Suppressor macrophage treated with lipopolysaccharide for 1 hour (primary cell): ENCODE data around the gene CDK8.
"Not testable (repeated sequence)": the region's sequence is repeated elsewhere in the genome, so short reads cannot be mapped to it uniquely, and the experiment has no call there.

Experiments used
- DNase-seq, 3 donors: peaks; one replicate each; pipeline ENCODE4 v3.0.0-alpha.2; 2020 to 2022

Gene CDK8

DNA sequence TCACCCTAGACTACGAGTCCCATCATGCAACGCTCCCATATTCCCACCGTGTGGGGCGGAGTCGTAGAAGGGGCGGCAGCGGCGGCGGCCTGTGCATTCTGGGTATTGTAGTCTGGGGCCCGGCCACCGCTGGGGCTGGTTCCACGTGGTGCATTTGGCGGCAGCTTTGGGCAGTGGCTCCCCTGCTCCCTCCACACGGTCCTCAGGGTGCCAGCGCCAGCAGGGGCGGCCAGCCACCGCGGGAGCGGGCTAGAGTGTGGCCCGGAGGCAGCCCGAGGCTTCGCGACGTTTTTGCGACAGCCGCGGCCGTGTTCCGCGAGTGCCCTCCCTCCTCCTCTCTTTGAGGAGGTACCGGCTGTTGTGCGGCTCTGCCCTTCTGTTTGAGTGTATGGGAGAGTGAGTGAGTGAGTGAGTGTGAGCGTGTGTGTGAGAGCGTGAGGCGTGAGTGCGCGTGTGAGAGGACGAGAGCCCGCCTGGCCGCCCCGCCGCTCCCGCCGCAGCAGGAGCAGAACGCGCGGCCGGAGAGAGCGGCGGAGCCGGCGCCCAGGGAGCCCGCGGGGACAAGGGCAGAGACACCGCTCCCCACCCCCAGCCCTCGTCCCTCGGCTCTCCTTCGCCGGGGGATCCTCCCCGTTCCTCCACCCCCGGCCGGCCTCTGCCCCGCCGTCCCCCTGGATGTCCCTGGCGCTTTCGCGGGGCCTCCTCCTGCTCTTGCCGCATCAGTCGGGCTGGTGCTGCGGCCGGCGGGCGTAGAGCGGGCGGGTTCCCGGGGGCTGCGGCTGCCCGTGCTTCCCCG lies at the start of gene CDK8:
CDK8 (plus strand) TSS at position 343 of the 796 bp plus-strand sequence. CDS start 513 bp downstream, outside the sequence.
- peak; percentile 88 to 95 (median 91) for DNase-seq

DNA sequence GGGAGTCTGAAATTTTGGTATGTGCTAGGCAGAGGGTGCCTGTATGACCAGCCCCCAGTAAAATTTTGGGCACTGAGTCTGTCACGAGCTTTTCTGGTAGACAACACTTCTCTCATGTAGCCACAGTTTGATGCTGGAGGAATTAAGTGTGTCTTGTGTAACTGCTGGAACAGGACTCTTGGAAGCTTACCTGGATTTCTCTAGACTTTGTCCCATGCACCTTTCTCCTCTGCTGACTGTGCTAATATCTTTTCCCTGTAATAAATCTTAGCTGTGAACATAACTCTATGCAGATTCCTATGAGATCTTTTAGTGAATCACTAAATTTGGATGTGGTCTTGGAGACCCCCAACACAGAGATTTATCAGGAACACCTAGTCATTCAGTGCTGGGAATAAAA lies 45.6 kb upstream of the CDK8 start:
- no peak for DNase-seq

DNA sequence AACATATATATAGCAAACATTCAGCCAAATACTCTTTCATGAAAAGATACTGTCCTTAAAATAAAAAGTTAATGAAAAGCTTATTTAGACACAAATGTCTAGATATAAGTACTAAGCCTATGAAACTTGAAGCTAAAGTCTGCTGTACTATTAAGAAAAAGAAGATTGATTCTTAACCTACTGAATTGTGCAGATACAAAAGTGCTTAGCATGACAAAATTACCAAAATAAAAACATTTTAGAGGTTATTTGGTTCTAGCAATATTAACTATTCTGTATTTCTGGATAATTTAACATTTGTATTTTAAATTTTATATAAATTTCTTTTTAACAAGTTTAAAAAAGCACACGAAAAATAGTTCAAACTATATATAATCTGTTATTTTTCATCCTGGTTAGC lies 40.6 kb upstream of the CDK8 start:
- DNase-seq = no peak

DNA sequence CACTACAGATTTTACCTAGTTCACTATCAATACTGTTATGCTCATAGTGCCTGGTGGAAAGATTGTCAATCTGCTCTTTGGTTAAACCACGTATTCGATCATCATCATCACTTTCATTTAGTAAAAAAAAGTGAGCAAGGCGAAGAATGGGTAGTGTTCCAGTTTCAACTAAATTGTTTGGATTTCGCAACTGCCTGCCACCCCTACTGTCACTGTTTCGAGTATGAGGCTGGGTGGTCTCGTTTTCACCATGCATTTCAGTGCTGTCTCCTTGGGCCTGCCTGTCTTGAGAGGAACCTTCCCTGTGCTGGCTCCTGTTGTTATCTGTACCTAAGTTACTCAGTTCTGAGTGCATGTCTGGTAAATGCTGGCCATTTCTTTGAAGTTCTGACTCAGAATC lies 39.9 kb upstream of the CDK8 start:
- DNase-seq = no peak

GRCh38 chr13:26216042-26216441 lies 37.9 kb upstream of the CDK8 start:
- DNase-seq = no peak

DNA sequence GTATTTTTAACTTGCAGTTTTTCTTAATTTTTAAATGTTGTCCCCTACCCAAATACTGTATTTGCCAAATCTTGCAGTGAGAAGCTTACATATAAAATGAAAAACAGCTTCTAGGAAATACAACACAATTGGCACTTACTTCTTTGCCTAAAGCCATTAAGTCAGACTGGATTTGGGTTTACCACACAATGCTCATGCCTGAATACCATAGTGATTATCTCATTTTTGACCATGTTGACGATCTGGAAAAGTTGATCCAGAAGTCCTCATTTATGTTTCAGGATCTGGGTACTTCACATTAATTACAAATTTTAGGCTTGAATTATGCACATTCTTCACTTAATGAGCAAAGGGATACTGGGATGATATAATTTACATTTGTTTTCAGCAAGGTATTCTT lies 34.2 kb upstream of the CDK8 start:
- no peak for DNase-seq

GRCh38 chr13:26220575-26220974 lies 33.4 kb upstream of the CDK8 start:
- peak; percentile 37 to 55 (median 48) for DNase-seq

- DNase-seq = no peak
Observed at GRCh38 chr13:26221399-26221720, 32.6 kb upstream of the CDK8 start.

- peak; percentile 95 to 97 (median 97) for DNase-seq
Observed at GRCh38 chr13:26221721-26222519, 32.0 kb upstream of the CDK8 start, which contains the start of gene RNF6. RNF6 (minus strand) TSS chr13:26222314; CDS start chr13:26219649, 2,665 bp downstream.

DNA sequence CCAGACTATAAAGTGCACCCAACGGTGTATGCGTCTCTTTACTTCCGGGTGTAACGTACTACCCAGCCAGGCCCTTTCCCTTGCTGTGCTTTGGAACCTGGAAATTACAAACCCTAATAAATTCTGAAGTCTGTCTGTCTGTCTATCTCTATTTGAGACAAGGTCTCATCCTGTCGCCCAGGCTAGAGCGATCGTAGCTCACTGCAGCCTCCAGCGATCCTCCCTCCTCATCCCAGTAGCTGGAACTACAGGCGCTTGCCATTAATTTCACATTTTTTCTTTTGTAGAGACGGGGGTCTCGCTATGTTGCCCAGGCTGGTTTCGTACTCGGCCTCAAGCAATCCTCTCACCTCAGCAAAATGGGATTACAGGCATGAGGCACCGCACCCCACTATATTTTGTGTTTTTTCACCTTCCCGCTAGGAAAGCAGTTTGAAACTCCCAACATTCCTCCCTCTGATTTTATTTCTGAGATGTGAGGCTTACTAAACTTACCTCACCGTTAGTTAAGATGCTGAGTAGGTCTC lies 31.3 kb upstream of the CDK8 start:
- no peak for DNase-seq

- DNase-seq = no peak
Observed at GRCh38 chr13:26225896-26226617, 27.9 kb upstream of the CDK8 start.

DNA sequence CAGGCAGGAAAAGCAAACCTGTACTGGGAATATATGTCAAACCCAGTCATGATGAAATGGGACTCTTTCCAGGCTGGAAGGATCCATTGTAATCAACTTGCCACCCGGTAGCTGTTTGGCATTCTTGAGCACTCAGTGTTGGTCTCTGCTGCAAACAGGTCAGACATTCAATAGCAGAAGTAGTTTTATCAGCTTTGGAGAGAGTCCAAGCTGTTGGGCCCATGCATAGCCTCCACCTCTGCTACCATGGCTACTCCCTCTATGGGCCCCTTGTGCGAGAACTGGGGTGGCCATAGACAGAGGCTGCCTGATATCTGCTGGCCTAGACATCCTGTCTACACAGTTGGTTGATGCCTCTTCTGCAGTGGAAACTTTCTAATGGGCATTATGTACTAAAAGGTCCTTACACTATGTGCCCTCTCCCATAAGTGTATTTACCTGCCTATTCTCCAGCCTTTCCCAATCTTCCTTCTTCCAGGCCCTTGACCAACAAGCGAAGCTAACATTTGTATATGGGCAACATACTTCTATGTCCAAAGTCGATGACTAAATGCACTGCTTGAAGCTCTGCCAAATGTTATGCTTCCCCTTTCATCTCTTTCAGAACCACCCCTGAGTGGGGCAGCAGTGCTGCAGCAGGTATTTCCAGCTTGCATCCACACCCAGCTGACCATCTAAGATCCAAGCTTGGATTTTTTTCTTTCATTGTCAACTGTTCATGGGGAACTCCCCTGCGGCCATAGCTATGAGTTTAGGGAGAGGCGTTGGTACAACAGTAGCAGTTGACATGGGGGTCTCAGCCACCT lies 26.6 kb upstream of the CDK8 start:
- DNase-seq = no peak

- DNase-seq = no peak
Observed at GRCh38 chr13:26228096-26228495, 25.8 kb upstream of the CDK8 start.

GRCh38 chr13:26229080-26229615 lies 24.8 kb upstream of the CDK8 start:
- no peak for DNase-seq

GRCh38 chr13:26230703-26231102 lies 23.2 kb upstream of the CDK8 start:
- no peak for DNase-seq

DNA sequence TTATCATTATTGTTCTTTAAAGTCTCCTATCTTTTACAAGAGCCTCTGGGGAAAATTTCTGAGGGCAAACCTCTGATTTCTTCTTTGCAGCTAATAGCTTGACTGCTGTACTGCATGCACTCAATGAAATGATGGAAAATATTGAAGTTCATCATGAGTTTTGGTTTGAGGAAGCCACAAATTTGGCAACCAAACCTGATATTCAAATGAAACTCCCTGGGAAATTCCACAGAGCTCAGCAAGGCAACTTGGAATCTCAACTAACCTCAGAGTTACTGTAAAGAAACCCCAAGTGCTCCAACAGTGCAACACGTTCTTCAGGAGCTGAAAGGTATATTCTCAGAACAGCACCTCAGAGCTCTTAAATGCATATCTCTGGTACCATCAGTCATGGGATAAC lies 17.6 kb upstream of the CDK8 start:
- DNase-seq = peak; percentile 36 to 45 (median 38)

DNA sequence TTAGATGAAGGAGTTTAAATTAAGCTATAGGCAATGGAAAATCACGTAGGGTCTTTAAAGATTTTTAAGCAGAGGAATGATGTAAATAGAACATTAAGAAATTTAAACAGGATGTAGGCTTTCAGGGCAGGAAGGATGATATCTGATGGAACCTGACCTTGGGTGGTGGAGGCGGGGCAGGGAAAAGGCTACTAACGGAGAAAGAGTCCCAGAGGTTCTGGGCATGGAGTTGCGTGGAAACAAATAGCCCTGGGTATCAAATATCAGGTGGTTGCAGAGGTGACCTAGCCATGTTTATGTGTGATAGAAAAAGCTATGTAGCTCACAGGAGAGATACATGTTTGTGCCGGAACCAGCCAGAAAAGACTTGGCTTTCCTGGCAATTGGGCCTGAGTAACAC lies 7.8 kb upstream of the CDK8 start:
- DNase-seq = no peak

- no peak for DNase-seq
Observed at GRCh38 chr13:26247011-26247410, 6.9 kb upstream of the CDK8 start.

- no peak for DNase-seq
Observed at GRCh38 chr13:26247608-26248007, 6.3 kb upstream of the CDK8 start.

DNA sequence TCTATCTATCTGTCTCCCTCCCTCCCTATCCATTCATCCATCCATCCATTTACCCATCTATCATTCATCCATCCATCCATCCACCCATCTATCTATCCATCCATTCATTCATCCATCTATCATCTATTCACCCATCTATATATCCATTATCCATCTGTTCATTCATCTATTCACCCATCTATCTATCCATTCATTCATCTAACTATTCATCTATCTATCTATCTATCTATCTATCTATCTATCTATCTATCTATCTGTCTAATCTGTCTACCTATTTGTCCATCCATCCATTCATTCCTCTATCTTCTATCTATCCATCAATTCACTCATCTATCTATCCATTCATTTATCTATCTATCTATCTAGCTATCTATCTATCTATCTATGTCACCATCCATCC lies 4.4 kb upstream of the CDK8 start:
- no peak for DNase-seq

DNA sequence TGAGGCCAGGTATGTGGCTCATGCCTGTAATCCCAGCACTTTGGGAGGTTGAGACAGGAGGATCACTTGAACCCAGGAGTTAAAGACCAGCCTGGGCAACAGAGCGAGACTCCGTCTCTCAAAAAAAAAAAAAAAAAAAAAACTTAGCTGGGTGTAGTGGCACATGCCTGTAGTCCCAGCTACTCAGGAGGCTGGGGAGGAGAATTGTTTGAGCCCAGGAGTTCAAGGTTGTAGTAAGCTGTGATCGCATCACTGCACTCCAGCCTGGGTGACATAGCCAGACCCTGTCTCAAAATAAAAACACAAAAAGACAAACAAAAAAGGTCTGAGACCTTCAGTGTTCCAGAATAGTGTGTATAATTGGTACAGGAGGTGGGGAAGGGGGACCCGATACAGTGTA lies 1.9 kb upstream of the CDK8 start:
- DNase-seq = not testable (repeated sequence)

- no peak for DNase-seq
Observed at GRCh38 chr13:26253262-26253786, 605 bp upstream of the CDK8 start.
